HG03045 (cell line): ENCODE results near the gene ECEL1.

Experiments
- ATAC-seq: cut with Tn5 transposase; IDR thresholded peaks from one replicate; pipeline ENCODE4 v1.9.1; 2021; ENCODE audit warnings: mild to moderate bottlenecking, moderate library complexity; ENCODE audit not compliant: unreplicated experiment

The ECEL1 gene

DNA sequence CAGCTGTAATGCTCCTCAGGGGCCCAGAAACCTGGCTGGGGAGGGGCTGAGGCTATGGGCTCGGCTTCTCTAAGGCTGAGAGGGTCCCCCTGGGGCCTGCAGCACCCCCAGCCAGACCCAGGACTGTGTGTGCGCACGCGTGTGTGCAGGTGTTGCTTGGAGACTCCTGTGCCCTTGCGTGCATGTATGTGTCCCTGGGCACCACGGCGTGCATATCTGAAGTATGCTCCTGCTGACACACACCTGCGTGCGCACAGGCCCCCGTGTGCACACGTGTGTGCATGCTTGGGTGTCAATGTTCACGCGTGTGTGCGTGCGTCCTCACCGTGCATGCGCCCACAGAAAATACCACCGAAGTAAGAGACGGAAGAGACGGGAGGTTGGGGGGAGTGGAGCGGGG, 14.9 kb upstream of the ECEL1 start:
- no peak for ATAC-seq

DNA sequence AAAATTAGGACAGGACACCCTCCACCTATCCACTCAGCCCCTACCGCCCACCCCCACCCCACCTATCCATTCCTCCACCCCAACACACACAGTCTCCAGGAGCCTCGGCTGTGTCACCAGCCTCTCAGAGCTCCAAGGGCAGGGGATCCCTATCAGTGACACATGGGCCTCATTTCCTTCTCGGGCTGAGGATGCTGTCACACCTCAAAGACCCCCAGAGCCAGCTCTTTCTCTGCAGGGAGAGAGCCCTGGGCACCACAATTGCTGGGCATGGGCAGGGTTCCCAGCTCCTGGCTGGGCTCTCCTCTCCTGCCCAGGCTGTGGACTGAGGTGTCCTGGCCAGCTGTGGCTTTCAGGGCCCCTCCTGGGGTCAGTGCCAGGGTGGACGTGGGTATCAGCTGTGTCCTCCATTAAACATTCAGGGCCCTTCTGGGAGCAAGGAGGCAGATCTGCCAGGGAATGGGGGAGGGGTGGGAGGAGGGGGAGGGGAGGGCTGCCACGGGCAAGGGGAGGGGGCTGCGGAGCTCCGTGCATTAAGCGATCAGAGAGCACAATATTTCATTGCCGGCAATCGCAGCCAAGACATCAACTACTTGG, 14.3 kb upstream of the ECEL1 start:
- ATAC-seq: no peak

- ATAC-seq: no peak
Measured at GRCh38 chr2:232501331-232501771, 13.7 kb upstream of the ECEL1 start.

DNA sequence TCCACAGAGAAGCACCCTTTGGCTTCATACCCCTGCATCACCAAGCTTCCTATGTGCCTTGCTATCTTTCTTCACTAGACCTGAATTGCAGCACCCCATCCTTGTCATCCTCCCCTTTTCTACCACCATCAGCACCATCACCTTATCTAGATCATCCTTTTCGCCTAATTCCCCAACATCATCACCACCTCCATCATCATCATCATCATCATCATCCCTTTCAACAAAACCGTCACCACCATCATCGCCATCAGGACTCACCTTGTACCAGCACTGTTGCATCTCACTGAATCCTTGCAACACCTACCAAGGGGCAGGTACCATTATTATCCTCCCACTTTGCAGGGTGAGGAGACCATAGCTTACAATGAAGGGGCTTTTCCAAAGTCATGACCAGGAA, 10.8 kb upstream of the ECEL1 start:
- ATAC-seq: no peak

- no peak for ATAC-seq
Measured at GRCh38 chr2:232497348-232497747, 9.7 kb upstream of the ECEL1 start.

GRCh38 chr2:232496501-232497270, 9.1 kb upstream of the ECEL1 start:
- no peak for ATAC-seq

- ATAC-seq: no peak
Measured at GRCh38 chr2:232495292-232495691, 7.7 kb upstream of the ECEL1 start.

DNA sequence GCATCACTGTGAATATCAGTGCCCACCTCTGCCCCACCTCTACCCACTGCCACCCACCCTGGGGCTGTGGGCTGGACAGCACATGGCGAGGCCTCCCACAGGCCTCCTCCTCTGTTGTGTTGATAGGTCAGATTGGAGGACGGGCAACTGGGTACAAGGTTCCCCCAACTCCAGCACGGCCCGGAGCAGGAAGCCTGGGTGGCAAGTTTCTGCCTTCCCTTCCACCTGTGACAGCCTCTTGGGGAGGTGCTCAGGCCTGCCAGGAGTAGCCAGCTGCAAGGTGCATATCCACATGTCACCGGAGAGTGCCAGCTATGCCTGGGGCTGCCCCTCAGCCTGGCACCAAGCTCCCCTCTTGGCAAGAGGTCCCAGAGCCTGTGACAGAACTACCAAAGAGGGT, 6.9 kb upstream of the ECEL1 start:
- ATAC-seq: no peak

DNA sequence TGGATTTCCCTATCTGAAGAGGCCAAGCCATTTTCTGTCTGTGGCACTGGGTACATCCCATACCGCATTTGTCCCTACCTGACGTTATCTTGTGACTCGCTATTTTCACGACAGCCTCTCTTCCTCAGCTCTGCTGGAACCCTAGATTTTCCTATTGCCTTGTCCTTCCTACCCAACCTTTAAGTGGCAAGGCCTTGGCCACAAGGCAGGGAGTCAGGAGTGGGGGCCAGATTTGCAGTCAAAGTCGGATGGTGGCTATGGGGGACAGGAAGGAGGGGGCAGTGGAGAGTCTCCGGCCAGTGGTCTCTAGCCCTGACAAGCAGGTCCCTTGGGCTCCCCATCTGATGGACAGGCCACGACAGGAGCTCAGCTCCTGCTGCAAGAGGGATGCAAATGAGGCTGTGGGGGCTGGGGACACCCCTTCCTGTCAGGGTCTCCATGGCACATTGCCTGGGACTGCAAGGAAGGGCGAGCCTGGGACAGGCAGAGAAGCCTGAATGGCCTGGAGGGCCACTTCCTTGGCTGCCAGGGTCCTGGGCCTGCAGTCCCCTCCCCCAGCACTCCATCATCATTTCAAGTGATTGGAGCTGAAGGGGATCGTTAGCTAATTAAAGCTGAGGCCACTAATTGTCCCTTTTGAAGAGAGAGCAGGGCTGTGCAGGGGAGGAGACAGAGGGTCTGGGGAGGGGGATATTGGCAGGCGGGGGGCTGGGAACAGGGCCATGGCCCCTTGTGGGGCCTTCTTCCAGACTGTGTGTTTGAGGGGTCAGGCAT, 6.3 kb upstream of the ECEL1 start:
- no peak for ATAC-seq

DNA sequence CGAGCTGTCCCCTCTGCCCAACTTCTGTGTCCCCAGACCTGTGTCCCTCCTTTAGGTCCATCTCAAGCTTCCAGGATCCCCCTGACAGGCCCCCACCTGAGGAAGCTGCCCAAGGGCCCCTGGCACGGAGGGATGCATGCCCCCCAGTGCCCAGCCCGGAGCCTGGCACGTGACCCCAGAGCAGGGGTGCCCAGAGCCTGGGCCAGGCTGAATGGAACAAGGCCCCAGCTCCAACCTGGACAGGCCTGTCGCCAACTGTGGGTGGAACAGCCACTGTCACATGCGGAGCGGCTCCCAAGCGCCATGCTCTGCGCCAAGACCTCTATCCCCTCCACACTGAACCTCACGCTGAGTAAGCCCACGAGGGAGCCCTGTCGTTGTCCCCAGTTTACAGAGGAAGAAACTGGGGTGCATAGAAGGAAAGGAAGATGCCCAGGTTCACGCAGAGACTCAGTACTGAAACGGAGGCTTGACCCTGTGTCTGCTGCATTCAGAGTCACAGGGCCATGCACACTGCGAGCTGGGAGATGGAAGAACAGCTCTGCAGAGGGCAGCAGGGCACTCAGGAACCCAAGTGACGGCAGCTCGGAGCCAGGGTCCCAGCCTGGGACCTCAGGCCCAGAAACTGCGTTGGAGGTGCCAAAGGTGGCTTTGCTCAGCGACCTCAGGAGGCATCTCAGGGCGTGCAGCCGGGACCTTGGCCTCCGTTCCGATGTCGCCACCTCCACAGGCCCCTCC, 5.5 kb upstream of the ECEL1 start:
- ATAC-seq: no peak

GRCh38 chr2:232492236-232492848, 4.7 kb upstream of the ECEL1 start:
- no peak for ATAC-seq

DNA sequence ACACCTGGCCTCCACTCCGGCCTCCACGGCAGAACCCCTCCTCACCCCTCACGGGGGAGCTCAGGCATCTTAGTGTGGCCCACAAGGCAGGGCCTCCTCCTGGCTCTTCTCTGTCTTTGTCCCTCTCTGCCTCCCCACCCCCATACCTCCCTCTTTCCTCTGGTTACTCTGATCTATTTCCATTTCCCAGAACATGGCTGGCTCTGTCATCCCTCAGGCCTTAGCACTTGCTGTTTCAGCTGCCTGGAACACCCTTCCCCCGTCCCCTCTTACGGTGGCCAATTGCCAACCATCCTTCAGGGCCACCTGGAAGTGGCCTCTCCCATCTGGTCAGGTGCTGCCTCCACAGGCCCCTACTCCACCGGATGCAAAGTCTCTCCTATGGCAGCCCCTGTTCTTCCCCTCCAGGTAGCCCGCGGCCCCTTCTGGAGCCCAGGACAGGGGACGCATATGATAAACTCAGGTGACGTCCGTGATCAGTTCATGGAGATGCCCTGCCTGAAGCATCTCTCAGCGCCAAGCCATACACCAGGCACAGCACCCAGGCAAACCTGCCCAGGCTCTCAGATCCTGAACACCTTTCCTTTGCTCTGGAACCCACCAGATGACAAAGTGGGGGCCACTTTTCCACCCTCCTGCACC, 3.6 kb upstream of the ECEL1 start:
- ATAC-seq: no peak

DNA sequence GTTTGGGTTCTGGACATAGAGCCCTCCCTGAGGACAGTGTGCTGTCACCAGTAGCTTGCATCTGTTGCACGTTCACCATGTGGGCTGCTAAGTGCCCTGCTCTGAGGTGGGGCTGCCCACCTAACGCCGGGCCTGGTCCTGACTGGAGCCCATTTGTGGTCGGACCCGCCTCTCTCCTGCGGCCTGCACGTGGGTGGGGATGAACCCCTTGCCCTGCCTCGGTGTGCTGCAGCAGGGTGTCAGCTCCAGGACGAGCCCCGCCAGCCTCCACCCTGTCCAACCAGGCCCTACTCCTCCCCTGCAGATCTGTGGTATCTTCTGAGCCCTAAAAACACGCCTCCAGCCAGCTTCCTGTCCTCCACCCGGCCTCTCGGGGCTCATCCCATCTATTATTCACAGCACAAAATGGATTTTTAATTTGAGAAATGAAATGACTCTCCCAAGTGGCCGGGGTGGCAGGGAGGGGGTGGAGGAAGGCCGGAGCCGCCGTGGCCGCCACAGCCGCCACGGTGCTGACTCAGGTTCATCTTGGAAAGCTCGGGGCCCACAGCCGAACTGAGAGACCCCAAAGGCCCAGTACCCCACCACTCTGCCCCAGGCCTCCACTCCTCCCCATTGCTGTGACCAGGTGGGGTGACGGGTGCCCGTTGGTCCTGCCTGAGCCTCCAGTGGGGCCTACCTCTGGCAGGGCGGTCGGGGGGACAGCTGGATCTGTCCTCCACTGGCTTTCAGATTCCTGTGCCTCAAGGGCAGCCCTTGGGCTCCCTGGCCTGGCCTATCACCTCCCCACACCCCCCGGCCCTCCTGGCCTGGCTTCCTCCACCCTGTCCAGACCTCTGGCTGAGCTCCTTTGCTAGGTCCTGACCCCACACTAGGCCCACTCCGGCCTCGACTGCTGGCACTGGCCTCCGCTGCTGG, 2.8 kb upstream of the ECEL1 start:
- ATAC-seq: no peak

- no peak for ATAC-seq
Measured at GRCh38 chr2:232489516-232490220, 2.0 kb upstream of the ECEL1 start.

DNA sequence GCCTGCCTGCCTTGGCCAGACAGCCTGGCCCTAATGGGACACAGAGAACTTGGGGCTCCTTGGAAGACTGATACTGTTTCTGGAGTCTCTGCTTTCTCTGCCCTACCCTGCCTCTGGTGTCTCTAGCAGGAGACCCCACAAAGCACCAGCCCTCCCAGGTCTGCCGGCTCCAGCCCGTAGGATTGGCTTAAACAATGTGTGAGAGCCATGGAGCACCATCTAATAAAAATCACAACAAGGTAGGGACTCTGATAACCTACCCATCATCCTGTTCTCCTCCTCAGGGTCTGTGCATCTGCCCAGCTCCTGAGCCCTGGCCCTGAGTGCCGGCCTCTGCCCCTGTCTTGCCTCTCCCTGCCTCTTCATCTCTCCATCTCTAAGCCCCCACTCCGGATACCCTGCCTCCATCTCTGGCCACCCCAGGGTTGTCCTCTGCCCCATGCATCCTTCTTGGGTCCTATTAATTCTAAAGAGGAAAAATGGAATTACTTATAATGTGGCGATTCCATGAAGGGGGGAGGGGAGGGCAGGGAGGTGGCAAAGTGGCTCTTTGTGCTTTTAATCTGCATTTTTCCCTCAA, 1.2 kb upstream of the ECEL1 start:
- ATAC-seq: no peak

- no peak for ATAC-seq
Measured at GRCh38 chr2:232488097-232488711, 570 bp upstream of the ECEL1 start.

GRCh38 chr2:232486558-232487384, 863 bp downstream of the ECEL1 start:
- ATAC-seq: no peak
